Activated CD8-positive, alpha-beta T cell treated with anti-CD3 and anti-CD28 coated beads for 36 hours (primary cell): ENCODE measurements around the gene STARD5. TPM values are rescaled to one million over a fixed set of nuclear protein-coding genes. Genes with fewer than 3 reads are reported as not detected.
A peak's percentile ranks its signal among the peaks of the same experiment; 100 is the strongest.

ENCODE experiments used
- ATAC-seq: fragments of 200-7000 bp; cut with Tn5 transposase; one replicate; pipeline ENCODE4 v1.10.0; 2021; ENCODE audit warnings: mild to moderate bottlenecking, moderate library complexity
- CTCF ChIA-PET: fragments of 350-600 bp; sonication (Branson Sonifier 250); formaldehyde crosslinking; loops from one replicate; lab custom pipeline; 2021; ENCODE audit warnings: antibody characterized with exemption; lab: Charles Lee
- POLR2A ChIA-PET: fragments of 350-600 bp; sonication (Branson Sonifier 250); formaldehyde crosslinking; loops from one replicate; lab custom pipeline; 2021; ENCODE audit warnings: antibody characterized with exemption; lab: Charles Lee
- DNase-seq: peaks from one replicate; pipeline ENCODE4 v3.0.0-alpha.2; 2020
- H3K27ac Mint-ChIP-seq: one replicate; pipeline ENCODE4 v1.8.0; 2021; ENCODE audit warnings: mild to moderate bottlenecking, mixed read lengths
- H3K27me3 Mint-ChIP-seq: one replicate; pipeline ENCODE4 v1.8.0; 2021; ENCODE audit warnings: mixed read lengths
- H3K36me3 Mint-ChIP-seq: one replicate; pipeline ENCODE4 v1.8.0; 2021; ENCODE audit warnings: low read depth, mixed read lengths
- H3K4me1 Mint-ChIP-seq: one replicate; pipeline ENCODE4 v1.8.0; 2021; ENCODE audit warnings: low read depth, mixed read lengths
- H3K4me3 Mint-ChIP-seq: one replicate; pipeline ENCODE4 v1.8.0; 2021; ENCODE audit warnings: mild to moderate bottlenecking, moderate library complexity, mixed read lengths
- H3K9me3 Mint-ChIP-seq: one replicate; pipeline ENCODE4 v1.8.0; 2021; ENCODE audit warnings: mixed read lengths
- intact Hi-C: fragments of 100-400 bp; cut with micrococcal nuclease; formaldehyde crosslinking; loops from one replicate; pipeline ENCODE4 v1.10.0; 2022
- total RNA-seq, 2 experiments: library from RNA; stranded (reverse); gene quantifications; one replicate each; pipeline ENCODE4 v1.2.3, GENCODE V29; 2021
- TF ChIP-seq, protein P1 (sequence below): fragments of 200-600 bp; IDR thresholded peaks from one replicate; pipeline ENCODE4 v1.8.0; 2022; ENCODE audit warnings: antibody characterized with exemption, mild to moderate bottlenecking

Gene STARD5
- total RNA-seq, 2 experiments from 2014 or later, result 6.7 to 6.9 TPM

DNA sequence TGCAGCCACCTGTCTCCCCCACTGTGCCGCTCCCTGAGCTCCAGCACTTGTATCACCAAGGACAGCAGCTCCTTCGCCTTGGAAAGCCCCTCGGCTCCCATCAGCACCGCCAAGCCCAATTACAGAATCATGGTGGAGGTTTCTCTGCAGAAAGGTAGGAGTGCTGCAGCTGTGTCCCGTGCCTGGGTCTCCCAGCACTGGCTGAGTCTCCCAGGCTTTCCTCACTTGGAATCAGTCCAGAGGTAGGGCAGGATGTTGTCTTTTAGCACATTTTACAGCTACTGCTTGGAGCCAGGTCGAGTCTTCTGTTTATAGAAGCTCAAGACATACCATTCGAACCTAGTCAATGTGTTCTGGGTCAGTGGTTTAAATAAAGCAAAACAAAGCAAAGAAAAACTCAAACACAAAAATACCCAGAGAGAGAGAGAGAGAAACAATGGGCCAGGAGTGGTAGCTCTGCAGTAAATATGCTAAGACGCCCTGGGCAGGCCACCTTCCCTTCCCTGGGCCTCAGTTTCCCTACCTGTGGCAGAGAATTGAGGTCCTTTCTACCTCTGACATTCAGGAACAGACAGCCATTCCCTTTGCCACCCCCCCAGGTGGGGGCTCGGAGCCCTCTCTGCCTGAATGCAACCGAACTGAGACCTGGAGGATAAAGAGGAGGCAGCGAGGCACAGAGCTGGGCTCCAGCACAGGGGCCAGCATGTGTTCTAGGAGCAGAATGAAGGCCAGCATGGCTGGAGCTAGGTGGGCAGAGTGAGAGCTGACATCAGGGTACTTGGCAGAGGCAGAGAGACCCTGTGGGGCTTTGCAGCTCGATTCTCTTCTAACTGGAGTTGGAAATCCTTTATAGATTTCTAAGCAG lies 44.1 kb downstream of the STARD5 start:
- intact Hi-C loops, result loop anchor here (5.0 kb wide), 1 partner anchor 52 kb away; no protein-coding TSS in a partner anchor
- peaks cover 21% of the 10 kb centered on the region for H3K9me3 Mint-ChIP-seq
- H3K4me3 Mint-ChIP-seq, result no peak overlapping the region
- ChIA-PET POLR2A (interaction anchor here (0.8 to 7.2 kb wide), 6 partner anchors 12 to 30 kb away, joined by 3 to 42 read pairs (median 4); no protein-coding TSS in a partner anchor), CTCF (interaction anchor here (1.0 to 7.6 kb wide), 6 partner anchors 9 to 171 kb away, joined by 3 to 52 read pairs (median 8); no protein-coding TSS in a partner anchor)
- no peak overlapping the region for H3K27ac Mint-ChIP-seq
- TF ChIP-seq, protein P1, sequence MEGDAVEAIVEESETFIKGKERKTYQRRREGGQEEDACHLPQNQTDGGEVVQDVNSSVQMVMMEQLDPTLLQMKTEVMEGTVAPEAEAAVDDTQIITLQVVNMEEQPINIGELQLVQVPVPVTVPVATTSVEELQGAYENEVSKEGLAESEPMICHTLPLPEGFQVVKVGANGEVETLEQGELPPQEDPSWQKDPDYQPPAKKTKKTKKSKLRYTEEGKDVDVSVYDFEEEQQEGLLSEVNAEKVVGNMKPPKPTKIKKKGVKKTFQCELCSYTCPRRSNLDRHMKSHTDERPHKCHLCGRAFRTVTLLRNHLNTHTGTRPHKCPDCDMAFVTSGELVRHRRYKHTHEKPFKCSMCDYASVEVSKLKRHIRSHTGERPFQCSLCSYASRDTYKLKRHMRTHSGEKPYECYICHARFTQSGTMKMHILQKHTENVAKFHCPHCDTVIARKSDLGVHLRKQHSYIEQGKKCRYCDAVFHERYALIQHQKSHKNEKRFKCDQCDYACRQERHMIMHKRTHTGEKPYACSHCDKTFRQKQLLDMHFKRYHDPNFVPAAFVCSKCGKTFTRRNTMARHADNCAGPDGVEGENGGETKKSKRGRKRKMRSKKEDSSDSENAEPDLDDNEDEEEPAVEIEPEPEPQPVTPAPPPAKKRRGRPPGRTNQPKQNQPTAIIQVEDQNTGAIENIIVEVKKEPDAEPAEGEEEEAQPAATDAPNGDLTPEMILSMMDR, result no peak
- H3K36me3 Mint-ChIP-seq, result peaks cover 44% of the 10 kb centered on the region
- ATAC-seq (no peak), DNase-seq (no peak)
- no peaks in the 10 kb centered on the region for H3K27me3 Mint-ChIP-seq
- H3K4me1 Mint-ChIP-seq, result peaks cover 63% of the 10 kb centered on the region

DNA sequence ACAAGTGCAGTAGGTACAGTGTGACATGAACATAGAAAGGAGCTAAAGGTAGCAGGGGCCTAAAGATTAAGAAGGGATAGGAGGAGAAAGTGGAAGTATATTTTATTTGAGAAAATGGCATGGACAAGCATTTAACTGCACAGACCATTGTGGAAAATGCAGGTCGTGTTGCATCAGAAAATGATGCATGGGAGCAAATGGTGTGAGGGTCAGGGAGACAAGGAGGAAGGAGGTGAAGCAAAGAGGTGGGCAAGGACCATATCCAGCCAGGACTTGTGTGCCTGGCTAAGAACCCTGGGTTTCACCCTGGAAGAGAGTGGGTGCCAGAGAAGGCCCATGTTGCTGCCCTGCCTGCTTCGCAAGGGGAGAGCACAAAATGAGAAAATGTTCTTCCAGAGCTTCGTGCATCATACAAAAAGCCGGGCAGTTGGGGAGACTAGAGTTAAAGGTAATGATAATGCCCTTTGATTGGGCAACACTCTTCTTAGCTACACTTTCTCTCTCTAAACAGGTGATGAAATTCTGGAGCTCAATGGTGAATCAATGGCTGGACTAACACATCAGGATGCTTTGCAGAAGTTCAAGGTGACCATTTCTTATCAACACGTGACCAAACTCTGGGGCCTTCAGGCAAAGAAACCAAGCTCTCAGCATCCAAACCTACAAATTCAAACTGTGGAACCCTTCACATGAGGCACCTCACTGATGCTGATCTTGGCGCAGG lies 45.5 kb downstream of the STARD5 start:
- CTCF ChIA-PET, result interaction anchor here (1.0 to 7.6 kb wide), 5 partner anchors 8 to 122 kb away, joined by 3 to 52 read pairs (median 3); no protein-coding TSS in a partner anchor
- POLR2A ChIA-PET, result interaction anchor here (1.0 to 7.2 kb wide), 7 partner anchors 8 to 133 kb away, joined by 3 to 42 read pairs (median 4); no protein-coding TSS in a partner anchor
- peaks cover 59% of the 10 kb centered on the region for H3K4me1 Mint-ChIP-seq
- intact Hi-C loops, result loop anchor here (5.0 kb wide), 1 partner anchor 54 kb away; no protein-coding TSS in a partner anchor
- H3K27me3 Mint-ChIP-seq, result no peaks in the 10 kb centered on the region
- DNase-seq (no peak), ATAC-seq (no peak)
- no peak overlapping the region for H3K4me3 Mint-ChIP-seq
- TF ChIP-seq, protein P1, result no peak
- peaks cover 21% of the 10 kb centered on the region for H3K9me3 Mint-ChIP-seq
- peaks cover 38% of the 10 kb centered on the region for H3K36me3 Mint-ChIP-seq
- H3K27ac Mint-ChIP-seq, result peak overlapping the region; percentile 17

DNA sequence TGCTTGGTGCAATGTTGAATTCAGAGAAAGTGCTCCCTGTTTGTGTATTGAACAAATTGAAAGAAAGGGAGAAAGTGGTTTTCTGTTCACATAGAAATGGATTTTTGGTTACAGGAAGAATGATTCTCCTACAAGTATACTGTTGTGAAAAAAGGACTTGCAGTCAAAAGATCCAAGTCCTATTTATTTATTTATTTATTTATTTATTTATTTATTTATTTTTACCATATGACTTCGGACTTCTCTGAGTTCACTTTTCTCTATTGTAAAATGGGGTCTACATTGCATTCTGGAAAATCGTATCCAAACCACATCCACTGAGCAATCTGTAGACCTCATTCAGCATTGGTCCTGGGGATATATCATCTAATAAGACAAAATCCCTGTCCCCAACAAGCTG lies 46.1 kb downstream of the STARD5 start:
- Mint-ChIP-seq H3K9me3 (peaks cover 21% of the 10 kb centered on the region), H3K4me1 (peaks cover 59% of the 10 kb centered on the region), H3K27ac (no peak overlapping the region), H3K4me3 (no peak overlapping the region), H3K36me3 (peaks cover 38% of the 10 kb centered on the region), H3K27me3 (no peaks in the 10 kb centered on the region)
- DNase-seq, result no peak
- ATAC-seq, result no peak
- POLR2A ChIA-PET, result interaction anchor here (1.0 to 7.2 kb wide), 4 partner anchors 9 to 133 kb away, joined by 3 to 42 read pairs (median 5); no protein-coding TSS in a partner anchor
- intact Hi-C loops, result loop anchor here (5.0 kb wide), 1 partner anchor 54 kb away; no protein-coding TSS in a partner anchor
- CTCF ChIA-PET, result interaction anchor here (1.1 to 7.6 kb wide), 3 partner anchors 9 to 16 kb away, joined by 3 to 52 read pairs (median 40); no protein-coding TSS in a partner anchor
- TF ChIP-seq, protein P1, result no peak

DNA sequence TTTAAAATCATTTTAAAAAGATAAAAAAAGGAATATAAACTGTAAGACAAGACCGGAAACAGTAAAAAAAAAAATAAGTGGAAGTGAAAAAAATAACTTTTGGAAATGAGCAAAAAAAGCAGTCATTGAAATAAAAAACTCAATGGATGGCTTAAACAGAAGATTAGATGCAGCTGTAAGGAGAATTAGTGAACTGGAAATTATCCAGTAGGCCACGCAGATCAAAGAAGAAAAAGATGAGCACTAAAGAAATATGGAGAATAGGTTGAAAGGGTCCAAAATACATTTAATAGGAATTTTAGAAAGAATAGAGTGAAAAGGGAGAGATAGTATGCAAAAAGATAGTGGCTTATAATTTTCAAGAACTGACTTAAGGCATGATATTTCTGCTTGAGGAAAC lies 47.0 kb downstream of the STARD5 start:
- ATAC-seq (no peak), DNase-seq (no peak)
- no peaks in the 10 kb centered on the region for H3K27me3 Mint-ChIP-seq
- no peak overlapping the region for H3K27ac Mint-ChIP-seq
- peaks cover 21% of the 10 kb centered on the region for H3K9me3 Mint-ChIP-seq
- H3K4me1 Mint-ChIP-seq, result peaks cover 55% of the 10 kb centered on the region
- intact Hi-C loops, result loop anchor here (5.0 kb wide), 1 partner anchor 55 kb away; no protein-coding TSS in a partner anchor
- ChIA-PET CTCF (interaction anchor here (0.6 to 7.6 kb wide), 5 partner anchors 10 to 123 kb away, joined by 3 to 97 read pairs (median 52); no protein-coding TSS in a partner anchor), POLR2A (interaction anchor here (0.6 to 7.2 kb wide), 3 partner anchors 15 to 32 kb away, joined by 3 to 42 read pairs (median 7); no protein-coding TSS in a partner anchor)
- no peak overlapping the region for H3K4me3 Mint-ChIP-seq
- peaks cover 31% of the 10 kb centered on the region for H3K36me3 Mint-ChIP-seq
- TF ChIP-seq, protein P1, result no peak
